GM12872 (cell line): ENCODE results near the gene PGM1.

Source experiments
- CTCF ChIP-seq: IDR thresholded peaks from 3 replicates; pipeline ENCODE4 v1.5.1; 2011; ENCODE audit warnings: low read depth, mild to moderate bottlenecking, low read length, moderate library complexity; ENCODE audit not compliant: insufficient read depth

Gene PGM1

GRCh38 chr1:63617450-63617849, 24.2 kb downstream of the PGM1 start:
- TF ChIP-seq CTCF: no peak

DNA sequence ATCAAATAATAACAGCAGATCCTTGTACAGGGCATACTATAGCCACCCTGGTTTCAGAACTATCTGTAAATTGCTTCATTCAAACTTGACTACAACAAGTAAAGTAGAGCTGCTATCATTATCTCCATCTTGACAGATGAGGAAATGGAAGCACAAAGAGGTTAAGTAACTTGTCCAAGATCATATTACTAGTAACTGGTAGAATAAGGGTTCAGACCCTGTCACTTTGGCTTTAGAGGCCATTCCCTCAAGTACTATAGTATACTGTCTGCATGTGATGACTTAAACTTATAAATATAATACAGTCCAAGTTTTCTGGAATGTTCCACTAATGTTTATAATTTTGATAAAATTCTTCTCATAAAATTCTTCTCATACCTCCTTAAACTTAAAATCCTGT, 24.8 kb downstream of the PGM1 start:
- no peak for TF ChIP-seq CTCF

- no peak for TF ChIP-seq CTCF
These were observed 26.3 kb downstream of the PGM1 start for GRCh38 chr1:63619558-63619957.

GRCh38 chr1:63620671-63621070, 27.5 kb downstream of the PGM1 start:
- TF ChIP-seq CTCF: no peak

DNA sequence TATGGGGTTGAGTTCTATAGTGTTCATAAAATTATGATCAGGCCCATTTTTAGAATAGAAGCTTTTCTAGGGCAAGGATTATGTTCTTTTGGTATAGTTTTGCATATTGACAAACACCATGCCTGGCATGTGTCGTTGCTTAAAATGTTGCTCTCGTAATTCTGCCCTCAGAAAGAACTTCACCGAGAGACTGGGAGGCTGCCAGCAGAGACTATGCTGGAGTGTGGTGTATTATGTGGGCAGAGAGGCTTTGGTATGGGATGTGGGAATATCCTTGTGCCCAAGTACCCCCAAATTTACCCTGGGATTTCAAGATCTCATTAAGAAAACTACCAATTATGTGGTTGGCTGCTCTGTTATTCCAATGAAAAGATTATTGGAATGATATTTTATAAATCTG, 27.9 kb downstream of the PGM1 start:
- TF ChIP-seq CTCF: no peak

GRCh38 chr1:63621698-63622097, 28.5 kb downstream of the PGM1 start:
- no peak for TF ChIP-seq CTCF

DNA sequence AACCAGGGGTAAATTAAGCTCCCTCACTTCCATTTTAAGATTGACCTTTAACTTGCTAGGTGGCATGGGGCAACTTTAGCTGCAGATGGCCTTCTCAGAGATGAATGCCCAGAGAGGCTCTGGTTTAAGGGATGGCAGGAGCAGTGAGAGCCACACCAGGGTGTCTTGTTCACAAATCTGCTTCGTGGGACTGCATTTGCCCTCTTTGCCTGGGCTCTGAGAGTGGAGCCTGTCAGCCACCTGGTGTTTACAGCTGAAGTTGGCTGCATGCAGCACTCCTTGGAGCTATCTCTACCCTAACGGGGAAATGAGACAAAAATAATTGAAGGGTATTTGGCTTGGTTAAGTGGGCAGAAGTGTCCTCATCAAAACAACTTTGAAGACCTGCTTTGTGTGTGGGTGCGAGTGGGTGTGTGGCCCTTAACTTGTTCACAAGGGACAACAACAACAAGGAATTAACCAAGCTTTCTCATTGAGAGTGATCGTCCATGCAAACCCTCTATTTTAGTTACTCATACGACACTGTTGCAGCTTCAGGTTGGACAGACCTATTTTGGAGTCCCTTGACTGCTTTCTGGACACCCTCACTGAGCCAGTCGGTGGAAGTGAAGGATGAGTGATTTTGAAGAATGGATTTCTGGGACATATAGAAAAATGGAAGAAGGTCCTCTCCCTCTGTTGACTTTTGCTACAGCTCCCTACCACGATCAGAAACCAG, 29.8 kb downstream of the PGM1 start:
- no peak for TF ChIP-seq CTCF
